Midbrain (tissue), 1 donor: Measurements from ENCODE around the gene KDM5D.

ENCODE experiments used
- DNase-seq: peaks from one replicate; lab custom pipeline; 2025; lab: John Stamatoyannopoulos, UW

The KDM5D gene

GRCh38 chrY:19744381-19745378 is at the start of gene KDM5D:
Gene KDM5D (minus strand): TSS chrY:19744726. CDS start chrY:19744534, 192 bp downstream.
- DNase-seq, result no peak

GRCh38 chrY:19768375-19768774 is 23.8 kb upstream of the KDM5D start:
- no peak for DNase-seq

GRCh38 chrY:19743331-19743730 is 1.2 kb downstream of the KDM5D start:
- no peak for DNase-seq

- no peak for DNase-seq
These were observed 2.4 kb downstream of the KDM5D start for GRCh38 chrY:19742153-19742552.

- DNase-seq, result no peak
These were observed 10.1 kb downstream of the KDM5D start for GRCh38 chrY:19734425-19734824.

- no peak for DNase-seq
These were observed 26.6 kb downstream of the KDM5D start for GRCh38 chrY:19717950-19718349.

GRCh38 chrY:19717146-19717545 is 27.4 kb downstream of the KDM5D start:
- no peak for DNase-seq

- DNase-seq, result no peak
These were observed 29.3 kb downstream of the KDM5D start for GRCh38 chrY:19715226-19715625.

- no peak for DNase-seq
These were observed 31.1 kb downstream of the KDM5D start for GRCh38 chrY:19713430-19713829.

GRCh38 chrY:19706273-19706672 is 38.3 kb downstream of the KDM5D start:
- DNase-seq, result no peak

- no peak for DNase-seq
These were observed 46.0 kb downstream of the KDM5D start for GRCh38 chrY:19698495-19698894.

GRCh38 chrY:19680821-19681220 is 63.7 kb downstream of the KDM5D start:
- no peak for DNase-seq
